Subcutaneous adipose tissue (tissue), 4 donors: ENCODE measurements around the gene CDH4. TPM values are rescaled to one million over a fixed set of nuclear protein-coding genes. Genes with fewer than 3 reads are reported as not detected.

ENCODE experiments used
- total RNA-seq, 4 donors: library from RNA; depleted of rRNA; stranded (reverse); fragments of >200 nt; gene quantifications; one replicate each; pipeline ENCODE4 v1.1.0, GENCODE V29; 2016
- TF ChIP-seq, protein P1 (sequence below): fragments of 450-650 bp; IDR thresholded peaks from one replicate; pipeline ENCODE4 v1.5.1; 2016; ENCODE audit warnings: low read depth, mild to moderate bottlenecking, control low read depth, antibody characterized with exemption, moderate library complexity

The CDH4 gene
- total RNA-seq, 4 donors from 2014 or later, result not detected

DNA sequence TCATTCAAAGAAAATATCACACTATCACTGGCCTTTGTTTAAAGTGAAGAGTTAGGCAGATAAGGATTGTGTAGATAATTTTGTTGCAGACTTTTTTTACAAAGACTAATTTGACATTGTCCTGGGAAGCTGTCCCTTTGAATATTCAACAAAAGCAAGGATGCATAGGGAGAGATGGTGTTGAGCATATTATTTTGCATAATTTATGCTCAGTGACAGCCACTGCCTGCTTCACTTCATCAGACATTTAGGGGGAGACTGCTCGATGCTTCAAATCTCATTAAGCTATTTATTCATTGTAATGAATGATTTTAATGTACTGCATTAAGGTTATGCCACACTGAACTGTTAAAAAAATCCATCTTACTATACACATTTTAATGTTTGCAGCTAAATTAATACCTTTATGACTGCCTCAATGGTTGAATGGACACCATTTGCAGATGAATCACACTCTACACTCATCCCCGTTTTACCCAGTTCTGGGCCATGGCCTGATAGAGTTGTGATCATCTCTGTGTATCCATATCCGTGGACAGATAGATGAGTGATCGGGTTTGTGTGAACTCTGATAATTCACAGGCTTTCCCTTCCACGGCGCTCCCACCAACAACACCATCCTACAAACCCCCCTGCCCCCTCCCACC lies 128.0 kb downstream of the CDH4 start:
- TF ChIP-seq, protein P1, sequence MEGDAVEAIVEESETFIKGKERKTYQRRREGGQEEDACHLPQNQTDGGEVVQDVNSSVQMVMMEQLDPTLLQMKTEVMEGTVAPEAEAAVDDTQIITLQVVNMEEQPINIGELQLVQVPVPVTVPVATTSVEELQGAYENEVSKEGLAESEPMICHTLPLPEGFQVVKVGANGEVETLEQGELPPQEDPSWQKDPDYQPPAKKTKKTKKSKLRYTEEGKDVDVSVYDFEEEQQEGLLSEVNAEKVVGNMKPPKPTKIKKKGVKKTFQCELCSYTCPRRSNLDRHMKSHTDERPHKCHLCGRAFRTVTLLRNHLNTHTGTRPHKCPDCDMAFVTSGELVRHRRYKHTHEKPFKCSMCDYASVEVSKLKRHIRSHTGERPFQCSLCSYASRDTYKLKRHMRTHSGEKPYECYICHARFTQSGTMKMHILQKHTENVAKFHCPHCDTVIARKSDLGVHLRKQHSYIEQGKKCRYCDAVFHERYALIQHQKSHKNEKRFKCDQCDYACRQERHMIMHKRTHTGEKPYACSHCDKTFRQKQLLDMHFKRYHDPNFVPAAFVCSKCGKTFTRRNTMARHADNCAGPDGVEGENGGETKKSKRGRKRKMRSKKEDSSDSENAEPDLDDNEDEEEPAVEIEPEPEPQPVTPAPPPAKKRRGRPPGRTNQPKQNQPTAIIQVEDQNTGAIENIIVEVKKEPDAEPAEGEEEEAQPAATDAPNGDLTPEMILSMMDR, result no peak

DNA sequence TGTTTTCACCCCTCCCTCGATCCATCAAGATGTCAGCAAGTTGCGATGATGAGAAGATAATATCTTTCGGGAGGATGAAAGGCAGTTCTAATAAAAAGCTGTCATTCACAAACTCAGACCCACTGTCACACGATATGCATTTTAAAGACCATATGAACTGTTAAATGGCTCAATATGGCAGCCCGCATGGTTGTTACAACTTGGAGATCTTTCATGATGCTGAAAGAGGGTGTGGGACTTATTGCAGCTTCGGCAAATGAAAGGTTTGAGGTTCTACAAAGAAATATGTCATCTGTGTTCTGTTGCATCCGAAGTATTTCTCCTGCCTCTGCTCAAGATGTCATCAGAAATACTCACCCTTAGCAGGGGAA lies 128.5 kb downstream of the CDH4 start:
- TF ChIP-seq, protein P1, result no peak

DNA sequence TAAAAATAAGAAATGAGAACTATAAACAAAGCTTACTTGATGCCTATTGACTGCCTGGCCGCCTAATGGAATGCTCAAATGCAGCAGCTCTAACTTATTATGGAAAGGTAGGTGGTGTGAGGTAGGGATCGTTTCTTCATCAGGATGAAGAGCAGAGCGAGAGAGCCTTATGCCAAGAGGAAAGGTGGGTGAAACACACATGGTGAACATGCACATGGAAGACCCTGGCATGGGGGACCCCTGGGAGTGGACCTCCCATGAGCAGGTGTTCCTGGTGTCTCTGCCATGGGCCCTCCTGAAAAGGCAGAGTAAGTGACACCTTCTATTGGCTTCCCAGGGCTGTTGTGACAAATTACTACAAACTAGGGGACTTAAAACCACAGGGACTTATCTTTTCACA lies 130.1 kb downstream of the CDH4 start:
- TF ChIP-seq, protein P1, result no peak

DNA sequence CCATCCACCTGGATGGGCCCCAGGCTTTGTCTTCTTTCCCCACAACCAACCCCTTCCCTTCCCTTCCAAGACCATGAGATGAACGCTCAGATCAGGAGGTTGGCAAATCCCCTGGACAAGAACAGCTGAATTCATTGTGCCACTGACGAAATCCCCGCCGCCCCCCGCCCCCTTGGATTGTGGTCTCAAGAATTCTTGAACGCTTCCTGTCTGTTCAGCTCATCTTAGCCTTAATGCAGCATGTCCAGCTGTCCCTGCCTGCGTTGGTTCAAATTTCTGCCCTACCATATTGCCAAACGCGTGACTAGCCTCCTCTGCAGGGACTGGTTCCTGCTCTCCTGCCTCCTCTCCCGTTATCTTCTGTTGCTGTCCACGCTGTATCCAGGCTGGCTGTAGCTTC lies 133.2 kb downstream of the CDH4 start:
- TF ChIP-seq, protein P1, result no peak

DNA sequence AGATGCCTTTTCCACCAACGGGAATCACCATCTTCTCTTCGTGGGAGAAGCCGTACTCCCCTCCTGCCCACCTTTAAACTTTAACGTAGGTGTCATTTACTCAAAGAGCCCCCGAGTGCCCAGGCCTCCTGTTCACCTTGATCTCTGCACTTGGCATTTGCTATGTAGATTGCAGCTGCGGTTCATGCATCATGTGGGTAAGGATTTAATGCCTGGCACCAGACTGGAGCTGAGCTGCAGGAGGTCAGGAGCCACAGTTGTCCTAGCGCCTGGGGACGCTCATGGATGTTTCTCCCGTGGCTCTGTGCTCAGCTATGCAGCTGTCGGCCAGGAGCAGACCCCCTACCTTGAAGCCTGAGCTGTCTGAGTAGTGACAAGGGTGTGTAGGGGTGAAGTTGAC lies 133.7 kb downstream of the CDH4 start:
- TF ChIP-seq, protein P1, result no peak

DNA sequence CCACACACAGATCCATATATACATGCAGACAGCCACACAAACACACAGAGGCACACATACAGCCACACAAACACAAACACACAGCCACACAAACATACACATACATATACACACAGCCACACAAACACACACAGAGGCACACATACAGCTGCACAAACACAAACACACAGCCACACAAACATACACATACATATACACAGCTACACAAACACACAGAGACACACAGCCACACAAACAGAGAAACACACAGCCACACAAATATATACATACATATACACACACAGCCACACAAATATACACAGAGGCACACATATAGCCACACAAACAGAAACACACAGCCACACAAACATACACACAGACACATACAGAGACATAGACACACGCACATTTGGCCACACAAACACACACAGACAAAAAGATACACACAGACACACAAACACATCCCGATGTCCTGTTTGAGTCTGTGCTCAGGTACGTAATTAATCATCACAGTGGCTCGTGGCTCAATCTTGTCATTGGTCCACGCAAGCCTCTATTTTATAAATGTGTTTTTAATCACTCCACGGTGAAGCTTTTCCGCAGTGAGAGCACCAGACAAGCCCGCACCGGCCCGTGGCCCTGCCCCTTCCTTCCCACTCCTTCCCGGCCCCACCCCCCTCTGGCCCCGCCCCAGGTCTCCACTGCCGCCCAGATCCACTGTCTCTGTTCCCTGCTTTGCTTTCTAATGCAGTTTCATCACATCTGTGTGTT lies 135.3 kb downstream of the CDH4 start:
- TF ChIP-seq, protein P1, result no peak

DNA sequence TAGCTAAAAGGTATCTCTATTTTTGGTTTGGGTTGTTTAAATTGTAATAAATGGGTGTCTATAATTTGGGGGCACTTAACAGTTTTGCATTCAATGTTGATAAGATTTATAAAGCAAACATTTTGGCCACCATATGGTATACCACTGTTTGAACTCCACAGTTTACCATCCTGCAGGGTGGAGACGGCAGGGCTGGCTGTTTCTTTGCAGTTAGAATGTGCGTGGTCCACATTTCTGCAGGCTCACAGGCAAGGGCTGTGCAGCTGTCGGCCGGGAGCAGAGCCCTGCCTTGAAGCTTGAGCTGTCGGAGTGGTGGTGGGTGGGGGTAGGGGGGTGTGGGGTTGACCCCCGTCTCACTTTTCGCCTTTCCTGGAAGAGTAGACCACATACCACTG lies 135.9 kb downstream of the CDH4 start:
- TF ChIP-seq, protein P1, result no peak
